A673 (cell line): ENCODE data around the gene PPP3CB. TPM values are rescaled to one million over a fixed set of nuclear protein-coding genes. Genes with fewer than 3 reads are reported as not detected.

Experiments
- BruUV-seq: library from RNA; stranded (reverse); fragments of 400-500 nt; replicated peaks from 2 replicates; lab custom pipeline; 2021; lab: Mats Ljungman, UMichigan
- CTCF ChIA-PET: fragments of 300-600 bp; sonication (Branson Sonifier 250); formaldehyde crosslinking; loops from one replicate; lab custom pipeline; 2022; ENCODE audit warnings: antibody characterized with exemption; lab: Charles Lee
- POLR2A ChIA-PET: fragments of 300-600 bp; sonication (Branson Sonifier 250); formaldehyde crosslinking; loops from one replicate; lab custom pipeline; 2022; ENCODE audit warnings: antibody characterized with exemption; ENCODE audit not compliant: low non-redundant PET; lab: Charles Lee
- DNase-seq: peaks from one replicate; pipeline ENCODE4 v3.0.0-alpha.2; 2015; ENCODE audit warnings: low spot score
- H3K27ac ChIP-seq: fragments of 200-600 bp; sonication (generic); 2 replicates; pipeline ENCODE4 v1.5.1; 2016; ENCODE audit warnings: mixed run types, low read depth, mild to moderate bottlenecking, mixed read lengths, antibody characterized with exemption, low read length; ENCODE audit not compliant: poor library complexity, severe bottlenecking
- H3K27me3 ChIP-seq: fragments of 200-600 bp; sonication (generic); replicated peaks from 2 replicates; pipeline ENCODE4 v1.6.1; 2017; ENCODE audit warnings: mixed run types, low read depth, mild to moderate bottlenecking, mixed read lengths, antibody characterized with exemption, low read length; ENCODE audit not compliant: insufficient read depth, poor library complexity
- H3K36me3 ChIP-seq: fragments of 200-600 bp; sonication (generic); 2 replicates; pipeline ENCODE4 v1.6.1; 2016; ENCODE audit warnings: mixed run types, mild to moderate bottlenecking, mixed read lengths, antibody characterized with exemption, low read length; ENCODE audit not compliant: insufficient read depth, poor library complexity, severe bottlenecking
- H3K4me1 ChIP-seq: fragments of 200-600 bp; sonication (generic); 2 replicates; pipeline ENCODE4 v1.6.1; 2017; ENCODE audit warnings: mixed run types, mild to moderate bottlenecking, mixed read lengths, antibody characterized with exemption, low read length; ENCODE audit not compliant: insufficient read depth, poor library complexity, severe bottlenecking
- H3K4me3 ChIP-seq: fragments of 200-600 bp; sonication (generic); 2 replicates; pipeline ENCODE4 v1.5.1; 2016; ENCODE audit warnings: low read depth, mixed run types, mild to moderate bottlenecking, mixed read lengths, low read length; ENCODE audit not compliant: poor library complexity, severe bottlenecking
- H3K9me3 ChIP-seq: fragments of 200-600 bp; sonication (generic); 2 replicates; pipeline ENCODE4 v1.6.1; 2016; ENCODE audit warnings: mixed run types, low read depth, mild to moderate bottlenecking, mixed read lengths, antibody characterized with exemption, low read length; ENCODE audit not compliant: poor library complexity, severe bottlenecking
- CTCF ChIP-seq: fragments of 300-800, 200-600 bp; sonication (generic); conservative IDR thresholded peaks from 2 replicates; pipeline ENCODE4 v1.5.1; 2017; ENCODE audit warnings: low read depth, mild to moderate bottlenecking, antibody characterized with exemption, low read length, moderate library complexity, mixed read lengths
- EZH2 ChIP-seq: fragments of 200-600 bp; sonication (generic); IDR thresholded peaks from 2 replicates; pipeline ENCODE4 v1.6.1; 2017; ENCODE audit warnings: borderline replicate concordance, low read depth, mild to moderate bottlenecking, mixed read lengths, antibody characterized with exemption, low read length; ENCODE audit not compliant: poor library complexity, severe bottlenecking
- intact Hi-C: fragments of 100-400 bp; cut with micrococcal nuclease; formaldehyde crosslinking; loops from one replicate; pipeline ENCODE4 v1.10.0; 2022; ENCODE audit not compliant: unreplicated experiment
- total RNA-seq: library from RNA; stranded (reverse); gene quantifications from 2 replicates; pipeline ENCODE4 v1.2.3, GENCODE V29; 2021

Gene PPP3CB
- total RNA-seq, 1 experiment from 2014 or later = 60.2 TPM

DNA sequence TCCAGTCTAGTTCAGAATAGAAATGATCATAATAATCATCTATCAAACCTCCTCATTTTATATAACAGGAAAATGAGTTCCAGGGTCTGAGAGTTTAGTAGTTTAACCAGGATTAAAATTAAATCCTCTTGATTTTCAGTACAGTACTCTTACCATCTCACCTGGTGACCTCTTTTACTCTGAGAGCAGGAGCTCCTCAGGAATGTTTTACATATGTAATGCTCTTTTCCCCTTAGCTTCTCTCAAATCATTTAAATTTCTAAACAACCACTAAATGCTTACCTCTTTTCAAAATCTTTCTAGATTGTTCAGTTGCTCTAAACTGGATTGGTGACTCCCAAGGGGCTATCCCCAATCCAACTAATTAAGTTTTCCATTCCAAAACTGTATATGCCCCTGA is 10.2 kb upstream of the PPP3CB start:
- CTCF ChIA-PET = no interaction called here
- TF ChIP-seq EZH2 = no peak
- TF ChIP-seq CTCF = no peak
- H3K36me3 ChIP-seq = no peaks in the 10 kb centered on the region
- intact Hi-C loops = no loop called here
- POLR2A ChIA-PET = no interaction called here
- no peak overlapping the region for H3K4me3 ChIP-seq
- no peaks in the 10 kb centered on the region for H3K27me3 ChIP-seq
- H3K4me1 ChIP-seq = no peaks in the 10 kb centered on the region
- BruUV-seq = no TSS peak
- no peak for DNase-seq
- H3K27ac ChIP-seq = no peak overlapping the region
- no peaks in the 10 kb centered on the region for H3K9me3 ChIP-seq

GRCh38 chr10:73503037-73503436 is 7.2 kb upstream of the PPP3CB start:
- Histone ChIP-seq H3K27ac (no peak overlapping the region), H3K9me3 (no peaks in the 10 kb centered on the region), H3K4me1 (no peaks in the 10 kb centered on the region), H3K36me3 (no peaks in the 10 kb centered on the region), H3K4me3 (no peak overlapping the region), H3K27me3 (no peaks in the 10 kb centered on the region)
- CTCF ChIA-PET = no interaction called here
- DNase-seq = no peak
- TF ChIP-seq CTCF (no peak), EZH2 (no peak)
- POLR2A ChIA-PET = no interaction called here
- intact Hi-C loops = no loop called here
- no TSS peak for BruUV-seq

DNA sequence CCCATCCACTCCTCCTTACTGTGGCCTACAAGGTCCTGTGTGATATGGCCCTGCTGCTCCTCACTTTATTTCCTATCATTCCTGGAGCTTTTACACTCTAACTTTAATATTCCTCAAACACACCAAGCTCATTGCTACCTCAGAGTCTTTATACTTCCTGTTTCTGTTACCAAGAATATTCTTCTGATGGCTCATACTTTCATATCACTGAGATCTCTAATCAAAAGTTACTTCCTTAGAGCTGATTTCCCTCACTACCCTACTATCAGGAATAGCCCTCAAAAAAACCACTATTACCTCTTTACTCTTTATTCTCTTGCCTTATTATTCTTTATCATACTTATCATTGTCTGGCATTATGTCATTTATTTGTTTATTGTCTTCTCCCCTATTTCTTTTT is 5.8 kb upstream of the PPP3CB start:
- DNase-seq = no peak

More for the DNA sequence above, 5.8 kb upstream of the PPP3CB start:
- H3K36me3 ChIP-seq = no peaks in the 10 kb centered on the region
- no peak overlapping the region for H3K27ac ChIP-seq
- no peaks in the 10 kb centered on the region for H3K9me3 ChIP-seq
- TF ChIP-seq EZH2 (no peak), CTCF (no peak)
- H3K4me3 ChIP-seq = no peak overlapping the region
- H3K27me3 ChIP-seq = no peaks in the 10 kb centered on the region
- H3K4me1 ChIP-seq = no peaks in the 10 kb centered on the region
- no TSS peak for BruUV-seq
- POLR2A ChIA-PET = no interaction called here
- intact Hi-C loops = no loop called here
- CTCF ChIA-PET = no interaction called here
